GM12878 (cell line): Measurements from ENCODE around the gene AKR1A1. TPM values are rescaled to one million over a fixed set of nuclear protein-coding genes. Genes with fewer than 3 reads are reported as not detected.

ENCODE experiments used
- SP1 ChIP-seq: IDR thresholded peaks from one replicate; pipeline ENCODE4 v1.6.1; 2011; ENCODE audit warnings: low read depth, low read length
- ZBTB33 ChIP-seq: fragments of 450-650 bp; IDR thresholded peaks from 2 replicates; pipeline ENCODE4 v1.6.1; 2017; ENCODE audit warnings: mild to moderate bottlenecking
- polyA plus RNA-seq, 11 experiments: library from polyadenylated mRNA; depleted of rRNA in 4 of 11; unstranded in 6 of 11; stranded (reverse) in 5 of 11; fragments of >200 nt; fragmentation: Nextera tagmentation in 4 of 11; fragmentation: Illumina TruSeq in 1 of 11; extraction: Ambion mirVana in 4 of 11; extraction: Trizol in 1 of 11; gene quantifications; 1 replicate in 1 of 11; 2 replicates in 10 of 11; pipeline versions ENCODE4 v1.2.1 to v1.2.3, GENCODE V29; 2011 to 2016; ENCODE audit warnings: inconsistent platforms in 2 of 11, missing spikeins in 2 of 11, low read depth in 1 of 11
- total RNA-seq, 4 experiments: library from RNA; depleted of rRNA in 3 of 4; stranded (reverse); fragments of >200 nt in 3 of 4; fragmentation: Illumina TruSeq in 1 of 4; extraction: Trizol in 1 of 4; gene quantifications; 2 replicates each; pipeline versions ENCODE4 v1.2.1 to v1.2.3, GENCODE V29; 2013 to 2021
- TF ChIP-seq, protein P1 (sequence below): fragments of 150-350 bp; IDR thresholded peaks from 2 replicates; pipeline ENCODE4 v1.6.1; 2016; ENCODE audit warnings: low read depth, low read length
- TF ChIP-seq, protein P2 (sequence below): fragments of 450-650 bp; IDR thresholded peaks from 2 replicates; pipeline ENCODE4 v1.6.1; 2016; ENCODE audit warnings: mild to moderate bottlenecking
- TF ChIP-seq, protein P3 (sequence below): fragments of 450-650 bp; IDR thresholded peaks from 2 replicates; pipeline ENCODE4 v1.6.1; 2017; ENCODE audit warnings: low read depth, mild to moderate bottlenecking, moderate library complexity

AKR1A1 gene
- total and polyA plus RNA-seq, 10 of the 15 experiments (the other 5 are each of a cell fraction or from before 2014, with no cell fraction given) = 187 to 335 (median 241) TPM

- TF ChIP-seq, protein P1, sequence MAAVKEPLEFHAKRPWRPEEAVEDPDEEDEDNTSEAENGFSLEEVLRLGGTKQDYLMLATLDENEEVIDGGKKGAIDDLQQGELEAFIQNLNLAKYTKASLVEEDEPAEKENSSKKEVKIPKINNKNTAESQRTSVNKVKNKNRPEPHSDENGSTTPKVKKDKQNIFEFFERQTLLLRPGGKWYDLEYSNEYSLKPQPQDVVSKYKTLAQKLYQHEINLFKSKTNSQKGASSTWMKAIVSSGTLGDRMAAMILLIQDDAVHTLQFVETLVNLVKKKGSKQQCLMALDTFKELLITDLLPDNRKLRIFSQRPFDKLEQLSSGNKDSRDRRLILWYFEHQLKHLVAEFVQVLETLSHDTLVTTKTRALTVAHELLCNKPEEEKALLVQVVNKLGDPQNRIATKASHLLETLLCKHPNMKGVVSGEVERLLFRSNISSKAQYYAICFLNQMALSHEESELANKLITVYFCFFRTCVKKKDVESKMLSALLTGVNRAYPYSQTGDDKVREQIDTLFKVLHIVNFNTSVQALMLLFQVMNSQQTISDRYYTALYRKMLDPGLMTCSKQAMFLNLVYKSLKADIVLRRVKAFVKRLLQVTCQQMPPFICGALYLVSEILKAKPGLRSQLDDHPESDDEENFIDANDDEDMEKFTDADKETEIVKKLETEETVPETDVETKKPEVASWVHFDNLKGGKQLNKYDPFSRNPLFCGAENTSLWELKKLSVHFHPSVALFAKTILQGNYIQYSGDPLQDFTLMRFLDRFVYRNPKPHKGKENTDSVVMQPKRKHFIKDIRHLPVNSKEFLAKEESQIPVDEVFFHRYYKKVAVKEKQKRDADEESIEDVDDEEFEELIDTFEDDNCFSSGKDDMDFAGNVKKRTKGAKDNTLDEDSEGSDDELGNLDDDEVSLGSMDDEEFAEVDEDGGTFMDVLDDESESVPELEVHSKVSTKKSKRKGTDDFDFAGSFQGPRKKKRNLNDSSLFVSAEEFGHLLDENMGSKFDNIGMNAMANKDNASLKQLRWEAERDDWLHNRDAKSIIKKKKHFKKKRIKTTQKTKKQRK = no peak
- TF ChIP-seq SP1 = no peak
- TF ChIP-seq, protein P2, sequence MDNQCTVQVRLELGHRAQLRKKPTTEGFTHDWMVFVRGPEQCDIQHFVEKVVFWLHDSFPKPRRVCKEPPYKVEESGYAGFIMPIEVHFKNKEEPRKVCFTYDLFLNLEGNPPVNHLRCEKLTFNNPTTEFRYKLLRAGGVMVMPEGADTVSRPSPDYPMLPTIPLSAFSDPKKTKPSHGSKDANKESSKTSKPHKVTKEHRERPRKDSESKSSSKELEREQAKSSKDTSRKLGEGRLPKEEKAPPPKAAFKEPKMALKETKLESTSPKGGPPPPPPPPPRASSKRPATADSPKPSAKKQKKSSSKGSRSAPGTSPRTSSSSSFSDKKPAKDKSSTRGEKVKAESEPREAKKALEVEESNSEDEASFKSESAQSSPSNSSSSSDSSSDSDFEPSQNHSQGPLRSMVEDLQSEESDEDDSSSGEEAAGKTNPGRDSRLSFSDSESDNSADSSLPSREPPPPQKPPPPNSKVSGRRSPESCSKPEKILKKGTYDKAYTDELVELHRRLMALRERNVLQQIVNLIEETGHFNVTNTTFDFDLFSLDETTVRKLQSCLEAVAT = no peak
- TF ChIP-seq, protein P3, sequence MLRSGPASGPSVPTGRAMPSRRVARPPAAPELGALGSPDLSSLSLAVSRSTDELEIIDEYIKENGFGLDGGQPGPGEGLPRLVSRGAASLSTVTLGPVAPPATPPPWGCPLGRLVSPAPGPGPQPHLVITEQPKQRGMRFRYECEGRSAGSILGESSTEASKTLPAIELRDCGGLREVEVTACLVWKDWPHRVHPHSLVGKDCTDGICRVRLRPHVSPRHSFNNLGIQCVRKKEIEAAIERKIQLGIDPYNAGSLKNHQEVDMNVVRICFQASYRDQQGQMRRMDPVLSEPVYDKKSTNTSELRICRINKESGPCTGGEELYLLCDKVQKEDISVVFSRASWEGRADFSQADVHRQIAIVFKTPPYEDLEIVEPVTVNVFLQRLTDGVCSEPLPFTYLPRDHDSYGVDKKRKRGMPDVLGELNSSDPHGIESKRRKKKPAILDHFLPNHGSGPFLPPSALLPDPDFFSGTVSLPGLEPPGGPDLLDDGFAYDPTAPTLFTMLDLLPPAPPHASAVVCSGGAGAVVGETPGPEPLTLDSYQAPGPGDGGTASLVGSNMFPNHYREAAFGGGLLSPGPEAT = no peak
- TF ChIP-seq ZBTB33 = no peak
Measured at GRCh38 chr1:45531873-45532272, 18.8 kb upstream of the AKR1A1 start (continued).
